ENCODE results near the gene MSRB2.

The MSRB2 gene

GRCh38 chr10:23111517-23112286, 16.3 kb downstream of the MSRB2 start:
- no peak for DNase-seq (ENCODE audit: low read depth)

GRCh38 chr10:23114228-23114850, 19.0 kb downstream of the MSRB2 start:
- no peak for DNase-seq (ENCODE audit: low read depth)

- no peak for DNase-seq (ENCODE audit: low read depth)
Observed at GRCh38 chr10:23116486-23117205, 21.3 kb downstream of the MSRB2 start.

GRCh38 chr10:23120001-23120934, 24.9 kb downstream of the MSRB2 start:
- no peak for DNase-seq (ENCODE audit: low read depth)

GRCh38 chr10:23121135-23121534, 25.8 kb downstream of the MSRB2 start:
- DNase-seq (ENCODE audit: low read depth) = no peak

GRCh38 chr10:23136462-23136861, 41.1 kb downstream of the MSRB2 start:
- DNase-seq (ENCODE audit: low read depth) = no peak

GRCh38 chr10:23139677-23140076, 44.3 kb downstream of the MSRB2 start:
- DNase-seq (ENCODE audit: low read depth) = no peak

GRCh38 chr10:23141995-23142394, 46.6 kb downstream of the MSRB2 start:
- DNase-seq (ENCODE audit: low read depth) = no peak

- DNase-seq (ENCODE audit: low read depth) = no peak
Observed at GRCh38 chr10:23146258-23146657, 50.9 kb downstream of the MSRB2 start.

GRCh38 chr10:23147035-23147434, 51.7 kb downstream of the MSRB2 start:
- DNase-seq (ENCODE audit: low read depth) = no peak

GRCh38 chr10:23148214-23148613, 52.8 kb downstream of the MSRB2 start:
- no peak for DNase-seq (ENCODE audit: low read depth)

GRCh38 chr10:23150091-23150490, 54.7 kb downstream of the MSRB2 start:
- DNase-seq (ENCODE audit: low read depth) = no peak

- no peak for DNase-seq (ENCODE audit: low read depth)
Observed at GRCh38 chr10:23150610-23151009, 55.2 kb downstream of the MSRB2 start.

GRCh38 chr10:23151071-23151470, 55.7 kb downstream of the MSRB2 start:
- no peak for DNase-seq (ENCODE audit: low read depth)

- DNase-seq (ENCODE audit: low read depth) = no peak
Observed at GRCh38 chr10:23155169-23155568, 59.8 kb downstream of the MSRB2 start.

GRCh38 chr10:23156447-23157150, 61.2 kb downstream of the MSRB2 start:
- DNase-seq (ENCODE audit: low read depth) = no peak

- DNase-seq (ENCODE audit: low read depth) = no peak
Observed at GRCh38 chr10:23157239-23157681, 61.9 kb downstream of the MSRB2 start.

GRCh38 chr10:23157691-23158369, 62.5 kb downstream of the MSRB2 start:
- DNase-seq (ENCODE audit: low read depth) = no peak

GRCh38 chr10:23158370-23158769, 63.0 kb downstream of the MSRB2 start:
- DNase-seq (ENCODE audit: low read depth) = peak; percentile 30

GRCh38 chr10:23171232-23171876, 76.0 kb downstream of the MSRB2 start:
- DNase-seq (ENCODE audit: low read depth) = no peak

Measured in activated T-cell treated with anti-CD3 and anti-CD28 coated beads for 48 hours (primary cell).